Eye (tissue), 1 donor: ENCODE measurements around the gene SAMD8.
"Not testable (repeated sequence)": the region's sequence is repeated elsewhere in the genome, so short reads cannot be mapped to it uniquely, and the experiment has no call there.

Source experiments
- DNase-seq: peaks from one replicate; pipeline ENCODE4 v3.0.0-alpha.2; 2015

Gene SAMD8

GRCh38 chr10:75146780-75147179 is 35.3 kb downstream of the SAMD8 start:
- DNase-seq = no peak

- DNase-seq = no peak
These were observed 39.2 kb downstream of the SAMD8 start for GRCh38 chr10:75150656-75151055.

- no peak for DNase-seq
These were observed 48.1 kb downstream of the SAMD8 start for GRCh38 chr10:75159519-75159918.

- no peak for DNase-seq
These were observed 54.5 kb downstream of the SAMD8 start for GRCh38 chr10:75165684-75166622.

GRCh38 chr10:75166623-75166972 is 55.1 kb downstream of the SAMD8 start:
- DNase-seq = no peak

GRCh38 chr10:75168275-75168674 is 56.8 kb downstream of the SAMD8 start:
- no peak for DNase-seq

- DNase-seq = no peak
These were observed 58.8 kb downstream of the SAMD8 start for GRCh38 chr10:75170215-75170614.

GRCh38 chr10:75175046-75175445 is 63.6 kb downstream of the SAMD8 start:
- DNase-seq = no peak

- DNase-seq = no peak
These were observed 64.6 kb downstream of the SAMD8 start for GRCh38 chr10:75176046-75176445.

- DNase-seq = no peak
These were observed 65.3 kb downstream of the SAMD8 start for GRCh38 chr10:75176736-75177135.

GRCh38 chr10:75179657-75180177 is 68.3 kb downstream of the SAMD8 start:
- DNase-seq = no peak

GRCh38 chr10:75180592-75180991 is 69.1 kb downstream of the SAMD8 start:
- DNase-seq = no peak

GRCh38 chr10:75181073-75181472 is 69.6 kb downstream of the SAMD8 start:
- no peak for DNase-seq

- no peak for DNase-seq
These were observed 74.9 kb downstream of the SAMD8 start for GRCh38 chr10:75186310-75186709.

GRCh38 chr10:75187961-75188426 is 76.5 kb downstream of the SAMD8 start:
- DNase-seq = peak; percentile 46

GRCh38 chr10:75188522-75188921 is 77.1 kb downstream of the SAMD8 start:
- DNase-seq = not testable (repeated sequence)

- DNase-seq = no peak
These were observed 78.0 kb downstream of the SAMD8 start for GRCh38 chr10:75189266-75190096.

GRCh38 chr10:75191821-75192568 is 80.5 kb downstream of the SAMD8 start:
- no peak for DNase-seq

GRCh38 chr10:75194625-75195024 is 83.2 kb downstream of the SAMD8 start:
- DNase-seq = not testable (repeated sequence)

- DNase-seq = no peak
These were observed 83.7 kb downstream of the SAMD8 start for GRCh38 chr10:75195035-75195763.

GRCh38 chr10:75197066-75197465 is 85.6 kb downstream of the SAMD8 start:
- DNase-seq = no peak

- DNase-seq = no peak
These were observed 86.5 kb downstream of the SAMD8 start for GRCh38 chr10:75197906-75198305.
